Measurements from ENCODE around the gene DOC2B. TPM values are rescaled to one million over a fixed set of nuclear protein-coding genes. Genes with fewer than 3 reads are reported as not detected.
"Not testable (repeated sequence)": the region's sequence is repeated elsewhere in the genome, so short reads cannot be mapped to it uniquely, and the experiment has no call there.

The DOC2B gene
- polyA plus RNA-seq, 3 donors = 0.02 to 0.19 TPM; not detected in 1

DNA sequence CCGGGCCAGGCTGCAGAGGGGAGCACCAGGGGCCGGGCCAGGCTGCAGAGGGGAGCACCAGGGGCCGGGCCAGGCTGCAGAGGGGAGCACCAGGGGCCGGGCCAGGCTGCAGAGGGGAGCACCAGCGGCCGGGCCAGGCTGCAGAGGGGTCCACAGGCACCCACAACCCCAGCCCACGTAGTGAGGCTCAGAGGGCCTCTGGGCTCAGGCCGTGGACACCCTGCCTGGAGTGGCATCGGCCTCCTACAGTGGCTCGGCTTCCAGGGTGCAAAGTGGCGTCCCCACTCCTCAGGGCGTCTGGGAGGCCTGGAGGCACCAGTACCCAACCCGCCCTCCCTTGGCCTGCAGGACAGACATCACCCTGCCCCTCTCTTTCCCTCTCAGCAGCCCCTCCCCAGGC, 9.6 kb downstream of the DOC2B start:
- H3K27ac Mint-ChIP-seq = no peak overlapping the region
- no peaks in the 10 kb centered on the region for H3K9me3 Mint-ChIP-seq
- 96% methylated on average over 9 of the region's 13 CpGs for WGBS (ENCODE audit: insufficient coverage)
- no peaks in the 10 kb centered on the region for H3K4me1 Mint-ChIP-seq
- H3K4me3 ChIP-seq (replicated peaks in 1 of 3; ENCODE audit: low read depth in 2 of 3, low read length in 3 of 3) = no peak overlapping the region
- no peak overlapping the region for H3K4me2 ChIP-seq (replicated peaks; ENCODE audit: extremely low read depth, low read length, poor library complexity, severe bottlenecking)
- peaks cover 2 to 5% (median 2%) of the 10 kb centered on the region in 3 donors for H3K27me3 Mint-ChIP-seq (ENCODE audit: low read depth in 3 of 3)
- H3K79me2 ChIP-seq (ENCODE audit: insufficient read depth, low read length) = no peaks in the 10 kb centered on the region
- no peak for DNase-seq
- TF ChIP-seq, protein P1, sequence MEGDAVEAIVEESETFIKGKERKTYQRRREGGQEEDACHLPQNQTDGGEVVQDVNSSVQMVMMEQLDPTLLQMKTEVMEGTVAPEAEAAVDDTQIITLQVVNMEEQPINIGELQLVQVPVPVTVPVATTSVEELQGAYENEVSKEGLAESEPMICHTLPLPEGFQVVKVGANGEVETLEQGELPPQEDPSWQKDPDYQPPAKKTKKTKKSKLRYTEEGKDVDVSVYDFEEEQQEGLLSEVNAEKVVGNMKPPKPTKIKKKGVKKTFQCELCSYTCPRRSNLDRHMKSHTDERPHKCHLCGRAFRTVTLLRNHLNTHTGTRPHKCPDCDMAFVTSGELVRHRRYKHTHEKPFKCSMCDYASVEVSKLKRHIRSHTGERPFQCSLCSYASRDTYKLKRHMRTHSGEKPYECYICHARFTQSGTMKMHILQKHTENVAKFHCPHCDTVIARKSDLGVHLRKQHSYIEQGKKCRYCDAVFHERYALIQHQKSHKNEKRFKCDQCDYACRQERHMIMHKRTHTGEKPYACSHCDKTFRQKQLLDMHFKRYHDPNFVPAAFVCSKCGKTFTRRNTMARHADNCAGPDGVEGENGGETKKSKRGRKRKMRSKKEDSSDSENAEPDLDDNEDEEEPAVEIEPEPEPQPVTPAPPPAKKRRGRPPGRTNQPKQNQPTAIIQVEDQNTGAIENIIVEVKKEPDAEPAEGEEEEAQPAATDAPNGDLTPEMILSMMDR (IDR thresholded peaks at IDR 0.05) = no peak
- H3K4me3 Mint-ChIP-seq = no peak overlapping the region
- intact Hi-C loops (cut with micrococcal nuclease) = no loop called here
- H3K9me3 ChIP-seq (replicated peaks in 1 of 2; ENCODE audit: control insufficient read depth in 1 of 2, insufficient read depth in 1 of 2, low read length in 2 of 2) = no peaks in the 10 kb centered on the region
- H4K20me1 ChIP-seq (ENCODE audit: insufficient read depth, low read length) = no peaks in the 10 kb centered on the region
- no peak overlapping the region for H3K27ac ChIP-seq (ENCODE audit: low read depth in 1 of 2, low read length in 2 of 2)
- no peaks in the 10 kb centered on the region for H3K36me3 ChIP-seq (replicated peaks in 1 of 2; ENCODE audit: control insufficient read depth in 1 of 2, insufficient read depth in 2 of 2, low read length in 2 of 2)
- H3K4me1 ChIP-seq (ENCODE audit: control insufficient read depth in 1 of 2, insufficient read depth in 2 of 2, low read length in 2 of 2) = no peaks in the 10 kb centered on the region
- no peaks in the 10 kb centered on the region for H3K36me3 Mint-ChIP-seq
- H3K27me3 ChIP-seq (ENCODE audit: control insufficient read depth in 2 of 2, insufficient read depth in 2 of 2, low read length in 2 of 2) = no peaks in the 10 kb centered on the region
- H2AFZ ChIP-seq (ENCODE audit: insufficient read depth, low read depth, low read length, poor library complexity, severe bottlenecking) = no peak overlapping the region
- H3K9ac ChIP-seq (ENCODE audit: insufficient read depth, low read length, poor library complexity, severe bottlenecking) = no peak overlapping the region

DNA sequence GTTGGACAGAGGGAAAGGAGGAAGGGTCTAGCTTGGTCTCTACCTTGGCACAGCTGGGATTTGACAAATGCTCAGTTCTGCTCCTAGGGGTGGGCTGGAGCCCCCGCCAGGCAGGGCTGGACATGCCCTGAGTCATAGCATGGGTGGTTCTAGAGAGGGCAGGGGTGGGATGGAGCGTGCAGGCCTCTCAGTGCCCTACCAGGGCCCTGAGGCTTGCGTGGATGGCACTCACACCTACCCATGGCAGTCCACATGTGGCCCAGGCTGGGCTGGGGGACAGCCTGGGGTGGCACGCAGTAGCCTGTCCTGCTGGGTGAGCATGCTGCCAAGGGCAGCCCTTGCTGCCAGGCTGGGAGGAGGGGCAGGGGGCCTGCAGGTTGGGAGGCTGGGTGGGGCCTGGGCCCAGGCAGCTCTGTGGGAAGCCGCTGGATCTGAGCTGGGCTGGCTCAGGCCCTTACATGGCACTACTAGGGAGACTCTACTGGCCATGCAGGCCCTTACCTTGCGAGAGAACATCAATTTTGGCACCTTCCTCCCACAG, 11.2 kb downstream of the DOC2B start:
- no peaks in the 10 kb centered on the region for H3K36me3 ChIP-seq (replicated peaks in 1 of 2; ENCODE audit: control insufficient read depth in 1 of 2, insufficient read depth in 2 of 2, low read length in 2 of 2)
- H3K4me3 ChIP-seq (replicated peaks in 1 of 3; ENCODE audit: low read depth in 2 of 3, low read length in 3 of 3) = no peak overlapping the region
- Mint-ChIP-seq H3K27me3 (ENCODE audit: low read depth in 3 of 3) (peaks cover 0 to 3% (median 2%) of the 10 kb centered on the region in 3 donors), H3K9me3 (no peaks in the 10 kb centered on the region), H3K27ac (peak overlapping the region in 1 of 7 donors; percentile 38), H3K4me1 (no peaks in the 10 kb centered on the region), H3K36me3 (no peaks in the 10 kb centered on the region), H3K4me3 (no peak overlapping the region)
- no peak overlapping the region for H3K9ac ChIP-seq (ENCODE audit: insufficient read depth, low read length, poor library complexity, severe bottlenecking)
- H2AFZ ChIP-seq (ENCODE audit: insufficient read depth, low read depth, low read length, poor library complexity, severe bottlenecking) = no peak overlapping the region
- H3K27me3 ChIP-seq (ENCODE audit: control insufficient read depth in 2 of 2, insufficient read depth in 2 of 2, low read length in 2 of 2) = no peaks in the 10 kb centered on the region
- intact Hi-C loops (cut with micrococcal nuclease) = no loop called here
- H3K4me1 ChIP-seq (ENCODE audit: control insufficient read depth in 1 of 2, insufficient read depth in 2 of 2, low read length in 2 of 2) = no peaks in the 10 kb centered on the region
- H3K27ac ChIP-seq (ENCODE audit: low read depth in 1 of 2, low read length in 2 of 2) = no peak overlapping the region
- TF ChIP-seq, protein P1 (IDR thresholded peaks at IDR 0.05) = no peak
- no peaks in the 10 kb centered on the region for H3K79me2 ChIP-seq (ENCODE audit: insufficient read depth, low read length)
- no peaks in the 10 kb centered on the region for H3K9me3 ChIP-seq (replicated peaks in 1 of 2; ENCODE audit: control insufficient read depth in 1 of 2, insufficient read depth in 1 of 2, low read length in 2 of 2)
- no peak for DNase-seq
- no peaks in the 10 kb centered on the region for H4K20me1 ChIP-seq (ENCODE audit: insufficient read depth, low read length)
- 100% methylated on average over 4 of the region's 6 CpGs for WGBS (ENCODE audit: insufficient coverage)
- H3K4me2 ChIP-seq (replicated peaks; ENCODE audit: extremely low read depth, low read length, poor library complexity, severe bottlenecking) = no peak overlapping the region

DNA sequence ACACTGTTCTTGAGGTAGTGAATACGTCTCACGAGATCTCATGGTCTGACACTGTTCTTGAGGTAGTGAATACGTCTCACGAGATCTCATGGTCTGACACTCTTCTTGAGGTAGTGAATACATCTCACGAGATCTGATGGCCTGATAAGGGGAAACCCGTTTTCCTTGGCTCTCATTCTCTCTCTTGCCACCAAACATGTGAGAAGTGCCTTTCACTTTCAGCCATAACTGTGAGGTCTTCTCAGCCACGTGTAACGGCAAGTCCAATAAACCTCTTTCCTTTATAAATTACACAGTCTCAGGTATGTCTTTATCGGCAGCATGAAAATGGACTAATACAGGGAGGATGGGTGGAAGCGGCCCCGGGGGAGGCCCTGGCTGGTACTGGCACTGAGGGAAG, 12.8 kb downstream of the DOC2B start:
- WGBS (ENCODE audit: insufficient coverage) = 100% methylated on average over 2 of the region's 11 CpGs
- H3K27ac Mint-ChIP-seq; H3K4me3 ChIP-seq (replicated peaks in 1 of 3; ENCODE audit: low read depth in 2 of 3, low read length in 3 of 3); H4K20me1 ChIP-seq (ENCODE audit: insufficient read depth, low read length); DNase-seq; H3K36me3 Mint-ChIP-seq; H3K9me3 Mint-ChIP-seq; H3K36me3 ChIP-seq (replicated peaks in 1 of 2; ENCODE audit: control insufficient read depth in 1 of 2, insufficient read depth in 2 of 2, low read length in 2 of 2); H3K27ac ChIP-seq (ENCODE audit: low read depth in 1 of 2, low read length in 2 of 2); H3K4me3 Mint-ChIP-seq; H3K4me1 ChIP-seq (ENCODE audit: control insufficient read depth in 1 of 2, insufficient read depth in 2 of 2, low read length in 2 of 2); H3K27me3 Mint-ChIP-seq (ENCODE audit: low read depth in 3 of 3); H3K9me3 ChIP-seq (replicated peaks in 1 of 2; ENCODE audit: control insufficient read depth in 1 of 2, insufficient read depth in 1 of 2, low read length in 2 of 2); H3K4me2 ChIP-seq (replicated peaks; ENCODE audit: extremely low read depth, low read length, poor library complexity, severe bottlenecking); H3K9ac ChIP-seq (ENCODE audit: insufficient read depth, low read length, poor library complexity, severe bottlenecking); H3K4me1 Mint-ChIP-seq; H3K27me3 ChIP-seq (ENCODE audit: control insufficient read depth in 2 of 2, insufficient read depth in 2 of 2, low read length in 2 of 2); H3K79me2 ChIP-seq (ENCODE audit: insufficient read depth, low read length); intact Hi-C loops (cut with micrococcal nuclease); H2AFZ ChIP-seq (ENCODE audit: insufficient read depth, low read depth, low read length, poor library complexity, severe bottlenecking): not testable (repeated sequence)
